ENCODE results near the gene ZNF385B.

Gene ZNF385B

GRCh38 chr2:179619947-179620467, 241.4 kb downstream of the ZNF385B start:
- no peak for DNase-seq

DNA sequence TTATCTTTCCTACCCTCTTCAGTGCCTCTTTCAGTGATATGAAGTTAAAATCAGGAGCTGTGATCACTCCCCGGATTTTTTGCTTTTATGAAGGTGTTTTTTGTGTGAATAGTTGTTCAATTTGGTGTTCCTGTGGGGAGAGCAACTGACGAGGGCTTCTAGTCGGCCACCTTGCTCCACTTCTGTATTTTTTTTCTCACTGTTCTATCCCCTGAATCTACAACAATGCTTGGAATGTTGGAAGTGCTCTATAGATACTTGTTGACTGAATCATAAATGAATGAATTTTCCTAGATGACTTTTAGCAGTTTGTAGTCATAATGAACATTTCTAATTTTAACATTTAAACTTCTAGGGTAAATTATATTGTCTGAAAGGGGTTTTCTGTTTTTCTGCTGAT, 247.3 kb downstream of the ZNF385B start:
- no peak for DNase-seq

DNA sequence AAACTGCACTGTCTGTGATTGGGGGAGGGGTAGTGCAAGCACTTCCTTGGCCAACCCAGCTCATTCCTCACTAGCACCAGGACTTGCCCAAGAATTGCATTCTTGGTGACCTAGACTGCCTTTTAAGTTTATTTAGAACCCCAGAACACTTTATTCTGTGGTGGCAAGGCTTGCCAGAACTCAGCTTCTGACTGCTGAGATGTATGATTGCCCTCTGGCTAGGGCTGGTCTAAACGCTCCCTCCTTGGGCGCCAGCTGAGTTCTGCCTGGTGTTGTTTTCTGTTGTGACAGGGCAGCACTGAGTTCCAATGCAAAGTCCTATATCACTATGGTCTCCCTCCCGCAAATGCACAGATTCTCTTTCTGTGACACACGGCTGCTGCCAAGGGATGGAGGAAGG, 247.7 kb downstream of the ZNF385B start:
- no peak for DNase-seq

DNA sequence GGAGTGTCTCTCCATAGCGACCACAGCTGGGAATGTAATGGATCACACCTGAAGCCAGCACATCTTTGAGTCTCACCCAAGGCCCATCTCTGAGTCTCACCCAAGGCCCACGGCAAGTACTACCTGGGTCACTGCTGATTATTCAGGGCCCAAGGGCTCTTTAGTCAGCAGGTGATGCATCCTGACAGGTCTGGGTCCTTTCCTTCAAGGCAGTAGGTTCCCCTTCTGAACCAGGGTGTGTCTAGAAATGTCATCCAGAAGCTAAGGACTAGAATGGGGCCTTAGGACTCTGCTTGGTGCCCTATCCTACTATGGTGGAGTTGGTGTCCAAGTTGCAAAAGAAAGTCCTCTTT, 248.1 kb downstream of the ZNF385B start:
- DNase-seq = no peak

GRCh38 chr2:179612591-179613298, 248.7 kb downstream of the ZNF385B start:
- no peak for DNase-seq

GRCh38 chr2:179612108-179612507, 249.3 kb downstream of the ZNF385B start:
- no peak for DNase-seq

GRCh38 chr2:179606141-179606540, 255.3 kb downstream of the ZNF385B start:
- no peak for DNase-seq

- DNase-seq = no peak
Observed at GRCh38 chr2:179605341-179605740, 256.1 kb downstream of the ZNF385B start.

DNA sequence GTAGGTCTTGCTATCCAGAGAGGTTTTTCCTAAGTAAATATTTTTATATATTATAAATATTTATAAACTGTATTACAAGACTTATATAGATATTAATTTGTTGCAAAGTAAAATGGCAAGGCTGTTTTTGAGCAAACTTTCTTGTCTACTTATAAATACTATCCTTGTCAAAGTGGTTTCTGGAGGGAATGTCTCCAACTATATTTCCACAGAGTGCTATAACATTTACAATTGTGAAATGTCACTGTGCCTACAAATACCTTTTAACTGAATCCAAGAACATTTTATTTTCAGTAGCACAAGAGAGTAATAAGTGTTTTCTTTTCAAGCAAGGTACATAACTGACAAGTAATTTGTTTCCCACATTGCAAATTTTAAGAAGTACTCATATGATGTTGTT, 256.8 kb downstream of the ZNF385B start:
- no peak for DNase-seq

- no peak for DNase-seq
Observed at GRCh38 chr2:179602452-179602851, 259.0 kb downstream of the ZNF385B start.

DNA sequence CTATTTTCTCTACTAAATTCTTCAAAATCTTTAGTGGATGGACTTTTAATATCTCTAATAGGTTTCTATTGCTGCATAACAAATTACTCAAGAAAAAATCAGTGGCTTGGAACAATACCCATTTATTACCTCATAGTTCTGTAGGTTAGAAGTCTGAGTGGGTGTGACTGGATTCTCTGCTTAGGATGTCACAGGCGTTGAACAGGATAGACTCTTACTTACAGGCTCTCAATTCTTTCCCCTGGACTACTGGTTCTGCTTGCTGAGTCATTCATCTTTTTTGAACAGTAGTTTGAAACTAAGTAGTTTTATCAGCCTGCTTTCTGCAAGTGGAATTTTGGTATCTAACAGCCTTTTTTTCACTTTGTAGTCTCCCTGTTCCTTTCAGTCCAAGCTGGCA, 265.4 kb downstream of the ZNF385B start:
- DNase-seq = no peak

GRCh38 chr2:179595284-179595683, 266.1 kb downstream of the ZNF385B start:
- no peak for DNase-seq

DNA sequence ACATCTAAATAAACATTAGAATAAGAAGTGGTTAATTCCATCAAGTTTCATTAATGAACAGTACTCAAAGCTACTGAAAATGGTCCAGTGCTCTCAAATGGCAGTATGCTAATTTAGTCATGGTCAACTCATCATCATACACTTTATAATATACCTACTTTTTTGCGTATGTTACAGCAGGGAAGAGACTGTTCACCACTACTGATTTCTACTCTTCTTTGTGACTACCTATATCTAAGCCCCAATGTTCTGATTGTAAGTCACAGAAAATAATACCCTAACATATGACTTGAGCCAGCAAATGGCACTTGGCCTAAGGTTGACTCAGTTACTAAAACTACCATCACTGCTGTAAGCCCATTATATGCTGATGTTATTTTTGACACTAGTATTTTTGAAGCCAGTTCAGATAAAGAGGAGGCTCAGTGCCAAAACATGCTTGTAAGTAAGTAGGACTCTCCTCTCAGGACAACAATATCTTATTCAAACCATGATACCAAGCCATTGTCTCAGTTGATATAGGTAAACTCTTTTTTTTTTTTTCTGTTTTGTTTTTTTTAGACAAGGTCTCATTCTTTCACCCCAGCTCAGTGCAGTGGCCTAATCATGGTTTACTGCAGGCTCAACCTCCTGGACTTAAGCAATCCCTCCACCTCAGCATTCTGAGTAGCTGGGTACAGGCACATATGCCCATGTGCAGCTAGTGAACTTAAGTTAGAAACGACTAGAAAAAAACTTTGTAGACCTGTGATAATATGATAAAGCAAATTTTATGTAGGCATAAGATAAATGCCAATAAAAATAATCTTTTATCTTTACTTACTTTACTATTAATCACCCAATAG, 266.9 kb downstream of the ZNF385B start:
- no peak for DNase-seq

DNA sequence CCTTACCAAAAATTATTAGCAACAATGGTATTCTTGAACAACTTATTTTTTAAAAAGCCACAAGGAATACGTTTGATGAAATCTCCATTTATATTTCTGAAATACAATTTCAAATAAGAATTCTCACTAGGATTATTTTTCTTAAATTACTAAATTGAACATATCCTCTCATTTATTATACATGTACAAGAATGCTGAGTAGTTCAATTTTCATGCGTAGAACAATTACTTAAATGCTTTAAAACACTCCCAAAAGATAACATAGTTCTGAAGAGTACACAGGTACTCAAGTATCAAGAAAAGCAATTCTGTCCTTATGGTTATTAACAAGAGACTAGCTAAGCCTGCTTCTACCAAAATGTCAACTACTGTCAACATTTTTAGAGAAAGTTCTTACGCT, 268.1 kb downstream of the ZNF385B start:
- DNase-seq = no peak

DNA sequence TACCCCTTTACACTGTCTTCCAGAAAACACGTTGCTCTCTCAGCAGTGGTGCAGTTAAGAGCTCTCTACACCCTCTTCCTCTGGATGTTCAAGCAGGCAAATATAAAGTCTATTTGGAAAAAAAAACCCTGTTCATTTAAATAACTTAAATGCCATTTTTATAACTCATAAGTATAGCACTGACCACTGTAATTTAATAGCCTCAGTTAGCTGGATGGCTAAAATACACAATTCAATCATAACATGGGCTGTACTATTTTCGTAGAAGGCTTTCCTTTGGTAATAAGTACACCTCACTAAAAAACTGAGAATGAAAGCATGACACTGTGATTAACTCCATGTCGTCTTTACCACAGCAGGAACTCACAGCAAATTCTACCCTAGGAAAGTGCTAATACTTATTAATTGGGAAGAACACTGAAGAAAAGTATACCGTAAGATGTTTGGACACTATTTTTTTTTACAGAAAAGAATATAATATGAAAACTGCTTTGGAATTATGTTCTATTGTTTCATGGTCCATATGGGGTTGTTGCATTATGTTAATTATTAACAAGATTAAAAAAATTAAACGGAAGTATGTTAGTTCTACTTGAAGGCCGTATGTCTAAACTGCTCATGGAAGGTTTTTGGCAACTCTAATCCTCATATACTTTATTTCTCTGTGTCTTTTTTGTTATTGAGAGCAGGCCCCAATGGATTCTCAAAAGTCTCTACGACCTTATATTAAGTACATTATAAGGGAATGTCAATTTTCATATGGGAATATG, 269.1 kb downstream of the ZNF385B start:
- no peak for DNase-seq

DNA sequence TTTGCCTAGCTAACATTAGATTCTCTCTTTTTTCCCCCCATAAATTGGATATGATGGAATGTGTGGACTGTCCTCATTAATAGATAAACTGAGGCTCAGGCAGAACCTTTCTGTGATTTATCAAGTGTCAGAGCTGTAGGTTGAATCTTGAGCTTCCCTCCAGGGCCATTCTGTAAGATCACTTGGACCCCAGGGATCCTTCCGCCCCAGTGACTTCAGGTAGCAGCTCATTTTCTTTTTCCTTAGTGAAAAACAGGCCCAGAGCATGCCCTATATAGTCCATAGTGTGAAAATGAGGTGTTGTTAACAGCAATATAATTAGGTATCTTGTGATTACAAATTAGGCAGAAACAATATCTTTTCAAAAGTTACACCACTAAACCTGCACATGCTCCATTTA, 269.7 kb downstream of the ZNF385B start:
- DNase-seq = no peak

- no peak for DNase-seq
Observed at GRCh38 chr2:179588486-179589145, 272.8 kb downstream of the ZNF385B start.

DNA sequence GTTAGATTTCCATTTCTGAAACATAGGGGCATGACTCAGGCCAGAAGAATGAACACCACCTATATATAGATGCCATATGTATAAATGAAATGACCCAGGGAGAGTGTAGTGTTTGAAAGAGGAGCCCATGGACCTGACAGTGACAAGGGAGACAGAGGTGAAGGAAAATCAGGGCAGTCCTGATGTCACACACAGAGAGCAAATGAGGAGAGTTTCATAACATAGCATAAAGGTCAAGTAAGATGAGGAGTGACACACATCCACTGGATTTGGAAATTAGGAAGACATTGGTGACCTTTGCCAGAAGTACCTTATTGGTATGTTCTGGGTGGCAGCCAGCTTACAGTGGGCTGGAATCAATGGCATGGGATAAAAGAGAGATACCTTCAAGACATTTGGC, 276.7 kb downstream of the ZNF385B start:
- no peak for DNase-seq

GRCh38 chr2:179581605-179582004, 279.8 kb downstream of the ZNF385B start:
- no peak for DNase-seq

DNA sequence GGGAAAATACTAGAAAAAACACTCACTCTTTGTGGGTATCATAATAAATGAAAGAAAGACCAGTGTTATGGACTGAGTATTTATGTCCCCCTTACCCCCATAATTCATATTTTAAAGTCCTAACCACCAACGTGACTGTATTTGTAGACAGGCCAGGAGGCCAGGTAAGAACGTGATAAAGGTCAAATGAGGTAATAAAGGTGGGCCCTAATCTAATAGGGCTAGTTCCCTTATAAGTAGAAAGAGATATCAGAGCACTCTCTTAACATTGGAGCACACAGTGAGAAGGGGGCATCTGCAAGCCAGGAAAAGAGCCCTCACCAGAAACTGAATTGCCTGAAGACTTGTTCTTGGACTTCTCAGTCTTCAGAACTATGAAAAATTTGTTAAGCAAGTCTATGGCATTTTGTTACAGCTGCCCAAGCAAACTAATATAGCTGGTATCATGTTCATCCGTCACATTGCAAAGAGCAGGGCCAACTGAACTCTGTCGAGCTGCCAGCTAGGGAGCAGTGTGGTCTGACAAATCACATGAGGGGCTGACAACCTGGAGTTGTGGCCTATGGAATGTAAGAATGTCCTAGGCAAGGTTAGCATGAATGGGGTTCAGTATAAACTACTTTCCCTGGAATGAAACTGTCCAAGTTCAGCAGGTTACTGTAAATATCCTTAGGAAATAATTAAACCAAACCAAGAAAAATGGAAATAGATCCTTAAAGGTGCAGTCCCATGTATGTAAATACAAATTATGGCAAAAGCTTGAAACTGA, 280.9 kb downstream of the ZNF385B start:
- DNase-seq = no peak

DNA sequence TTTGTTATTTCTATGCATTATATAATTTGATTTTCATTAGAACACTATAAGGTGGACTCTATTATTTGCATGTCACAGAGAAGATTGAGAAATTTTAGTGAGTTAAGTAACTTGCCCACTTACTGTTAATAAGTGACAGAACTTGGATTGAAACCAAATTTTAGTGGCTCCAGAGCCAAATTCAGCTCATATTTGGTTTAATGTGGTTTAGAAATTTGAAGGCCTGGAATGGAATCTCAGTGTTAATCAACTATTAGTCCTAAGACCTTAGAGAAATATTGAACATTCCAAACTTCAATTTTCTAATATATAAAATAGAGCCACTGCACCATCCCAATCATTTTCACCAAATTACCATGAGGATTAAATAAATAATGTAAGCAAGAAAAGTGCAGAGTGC, 281.6 kb downstream of the ZNF385B start:
- no peak for DNase-seq
